ENCODE data around the gene PABPN1.

DNA sequence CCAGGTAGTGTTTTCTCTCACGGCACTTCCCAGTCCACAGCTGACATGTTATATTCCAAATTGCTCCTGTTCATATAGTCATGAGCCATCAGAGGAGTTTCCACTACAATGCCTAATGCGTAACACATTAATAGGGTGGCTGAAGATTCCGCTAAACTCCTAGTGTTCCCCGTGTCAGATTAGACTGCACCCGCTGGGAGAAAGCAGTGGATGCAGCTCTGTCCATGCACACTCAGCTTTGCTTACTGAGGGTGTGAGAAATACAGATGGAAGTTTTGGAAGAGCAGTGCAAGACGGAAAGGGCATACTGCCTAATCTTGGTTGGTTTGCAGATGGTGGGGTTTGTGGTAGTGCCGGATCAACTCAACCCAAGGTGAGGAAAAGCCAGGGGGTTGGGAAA, 24.2 kb upstream of the PABPN1 start:
- TF ChIP-seq, protein P1, sequence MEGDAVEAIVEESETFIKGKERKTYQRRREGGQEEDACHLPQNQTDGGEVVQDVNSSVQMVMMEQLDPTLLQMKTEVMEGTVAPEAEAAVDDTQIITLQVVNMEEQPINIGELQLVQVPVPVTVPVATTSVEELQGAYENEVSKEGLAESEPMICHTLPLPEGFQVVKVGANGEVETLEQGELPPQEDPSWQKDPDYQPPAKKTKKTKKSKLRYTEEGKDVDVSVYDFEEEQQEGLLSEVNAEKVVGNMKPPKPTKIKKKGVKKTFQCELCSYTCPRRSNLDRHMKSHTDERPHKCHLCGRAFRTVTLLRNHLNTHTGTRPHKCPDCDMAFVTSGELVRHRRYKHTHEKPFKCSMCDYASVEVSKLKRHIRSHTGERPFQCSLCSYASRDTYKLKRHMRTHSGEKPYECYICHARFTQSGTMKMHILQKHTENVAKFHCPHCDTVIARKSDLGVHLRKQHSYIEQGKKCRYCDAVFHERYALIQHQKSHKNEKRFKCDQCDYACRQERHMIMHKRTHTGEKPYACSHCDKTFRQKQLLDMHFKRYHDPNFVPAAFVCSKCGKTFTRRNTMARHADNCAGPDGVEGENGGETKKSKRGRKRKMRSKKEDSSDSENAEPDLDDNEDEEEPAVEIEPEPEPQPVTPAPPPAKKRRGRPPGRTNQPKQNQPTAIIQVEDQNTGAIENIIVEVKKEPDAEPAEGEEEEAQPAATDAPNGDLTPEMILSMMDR (IDR thresholded peaks at IDR 0.05): no peak
- TF ChIP-seq EZH2 (IDR thresholded peaks at IDR 0.05) (no peak), EZH2phosphoT487 (IDR thresholded peaks at IDR 0.05) (no peak)
